Liver (tissue), 3 donors: Measurements from ENCODE around the gene TCEAL1.

Experiments used
- FOXA1 ChIP-seq: IDR thresholded peaks from 2 replicates; pipeline ENCODE4 v1.6.1; 2016; ENCODE audit warnings: antibody characterized with exemption
- GABPA ChIP-seq, 2 donors: IDR thresholded peaks in 1 of 2; conservative IDR thresholded peaks in 1 of 2; 2 replicates each; pipeline ENCODE4 v1.6.1; 2016; ENCODE audit warnings: antibody characterized with exemption in 2 of 2, mild to moderate bottlenecking in 1 of 2, moderate library complexity in 1 of 2
- HNF4A ChIP-seq, 2 donors: conservative IDR thresholded peaks; 2 replicates each; pipeline ENCODE4 v1.6.1; 2016; ENCODE audit warnings: antibody characterized with exemption in 2 of 2, mild to moderate bottlenecking in 2 of 2
- JUND ChIP-seq, 2 donors: IDR thresholded peaks; 2 replicates each; pipeline ENCODE4 v1.6.1; 2016; ENCODE audit warnings: antibody characterized with exemption in 2 of 2
- RAD21 ChIP-seq, 2 donors: IDR thresholded peaks; 2 replicates each; pipeline ENCODE4 v1.6.1; 2016; ENCODE audit warnings: antibody characterized with exemption in 2 of 2, mild to moderate bottlenecking in 2 of 2
- RXRA ChIP-seq, 2 donors: IDR thresholded peaks; 2 replicates each; pipeline ENCODE4 v1.6.1; 2017 to 2018; ENCODE audit warnings: antibody characterized with exemption in 2 of 2, mild to moderate bottlenecking in 1 of 2
- SP1 ChIP-seq: IDR thresholded peaks from 2 replicates; pipeline ENCODE4 v1.6.1; 2018; ENCODE audit warnings: antibody characterized with exemption, mild to moderate bottlenecking
- TAF1 ChIP-seq: conservative IDR thresholded peaks from 2 replicates; pipeline ENCODE4 v1.6.1; 2016; ENCODE audit warnings: antibody characterized with exemption, mild to moderate bottlenecking
- YY1 ChIP-seq: IDR thresholded peaks from 2 replicates; pipeline ENCODE4 v1.6.1; 2016; ENCODE audit warnings: antibody characterized with exemption, mild to moderate bottlenecking
- TF ChIP-seq, protein P1 (sequence below): fragments of 150-350 bp; IDR thresholded peaks from 2 replicates; pipeline ENCODE4 v1.5.1; 2017; ENCODE audit warnings: improper control_type of control experiment, low read depth, low read length; ENCODE audit not compliant: missing input control
- TF ChIP-seq, protein P2 (sequence below): IDR thresholded peaks from 2 replicates; pipeline ENCODE4 v1.6.1; 2016; ENCODE audit warnings: antibody characterized with exemption
- TF ChIP-seq, protein P3 (sequence below): IDR thresholded peaks from 2 replicates; pipeline ENCODE4 v1.6.1; 2016; ENCODE audit warnings: antibody characterized with exemption
- TF ChIP-seq, protein P4 (sequence below): IDR thresholded peaks from 2 replicates; pipeline ENCODE4 v1.6.1; 2016; ENCODE audit warnings: antibody characterized with exemption, mild to moderate bottlenecking
- donor health status: healthy.
- donor health status: healthy.

DNA sequence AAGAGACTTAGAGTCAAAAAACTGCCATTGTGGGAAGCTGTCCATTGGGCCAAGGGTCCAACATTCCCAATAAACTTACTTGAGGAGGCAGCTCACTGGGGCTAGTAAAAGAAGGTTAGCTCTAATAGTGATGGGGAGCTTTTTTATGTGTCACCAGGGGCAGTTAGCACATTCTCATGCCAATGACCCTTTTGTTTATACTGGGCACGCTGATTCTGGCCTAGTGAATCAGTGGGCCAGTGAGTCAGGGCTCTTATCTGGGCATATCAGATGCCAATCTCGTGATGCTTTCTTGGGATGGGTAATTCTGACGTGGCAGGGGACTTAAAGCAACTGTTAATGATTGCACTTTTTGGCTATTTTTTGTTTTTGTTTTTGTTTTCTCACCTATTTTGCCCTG, 27.8 kb downstream of the TCEAL1 start:
- TF ChIP-seq TAF1 = no peak
- TF ChIP-seq, protein P1, sequence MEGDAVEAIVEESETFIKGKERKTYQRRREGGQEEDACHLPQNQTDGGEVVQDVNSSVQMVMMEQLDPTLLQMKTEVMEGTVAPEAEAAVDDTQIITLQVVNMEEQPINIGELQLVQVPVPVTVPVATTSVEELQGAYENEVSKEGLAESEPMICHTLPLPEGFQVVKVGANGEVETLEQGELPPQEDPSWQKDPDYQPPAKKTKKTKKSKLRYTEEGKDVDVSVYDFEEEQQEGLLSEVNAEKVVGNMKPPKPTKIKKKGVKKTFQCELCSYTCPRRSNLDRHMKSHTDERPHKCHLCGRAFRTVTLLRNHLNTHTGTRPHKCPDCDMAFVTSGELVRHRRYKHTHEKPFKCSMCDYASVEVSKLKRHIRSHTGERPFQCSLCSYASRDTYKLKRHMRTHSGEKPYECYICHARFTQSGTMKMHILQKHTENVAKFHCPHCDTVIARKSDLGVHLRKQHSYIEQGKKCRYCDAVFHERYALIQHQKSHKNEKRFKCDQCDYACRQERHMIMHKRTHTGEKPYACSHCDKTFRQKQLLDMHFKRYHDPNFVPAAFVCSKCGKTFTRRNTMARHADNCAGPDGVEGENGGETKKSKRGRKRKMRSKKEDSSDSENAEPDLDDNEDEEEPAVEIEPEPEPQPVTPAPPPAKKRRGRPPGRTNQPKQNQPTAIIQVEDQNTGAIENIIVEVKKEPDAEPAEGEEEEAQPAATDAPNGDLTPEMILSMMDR = no peak
- no peak for TF ChIP-seq RXRA (IDR thresholded peaks at IDR 0.05)
- TF ChIP-seq FOXA1 = no peak
- no peak for TF ChIP-seq RAD21 (IDR thresholded peaks at IDR 0.05)
- no peak for TF ChIP-seq YY1
- no peak for TF ChIP-seq SP1
- TF ChIP-seq, protein P2, sequence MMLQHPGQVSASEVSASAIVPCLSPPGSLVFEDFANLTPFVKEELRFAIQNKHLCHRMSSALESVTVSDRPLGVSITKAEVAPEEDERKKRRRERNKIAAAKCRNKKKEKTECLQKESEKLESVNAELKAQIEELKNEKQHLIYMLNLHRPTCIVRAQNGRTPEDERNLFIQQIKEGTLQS = no peak
- TF ChIP-seq HNF4A (conservative IDR thresholded peaks at IDR 0.05) = no peak
- no peak for TF ChIP-seq GABPA (IDR thresholded peaks at IDR 0.05 in 1 of 2, conservative IDR thresholded peaks at IDR 0.05 in 1 of 2)
- TF ChIP-seq, protein P3, sequence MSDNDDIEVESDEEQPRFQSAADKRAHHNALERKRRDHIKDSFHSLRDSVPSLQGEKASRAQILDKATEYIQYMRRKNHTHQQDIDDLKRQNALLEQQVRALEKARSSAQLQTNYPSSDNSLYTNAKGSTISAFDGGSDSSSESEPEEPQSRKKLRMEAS = no peak
- TF ChIP-seq JUND (IDR thresholded peaks at IDR 0.05) = no peak
- TF ChIP-seq, protein P4, sequence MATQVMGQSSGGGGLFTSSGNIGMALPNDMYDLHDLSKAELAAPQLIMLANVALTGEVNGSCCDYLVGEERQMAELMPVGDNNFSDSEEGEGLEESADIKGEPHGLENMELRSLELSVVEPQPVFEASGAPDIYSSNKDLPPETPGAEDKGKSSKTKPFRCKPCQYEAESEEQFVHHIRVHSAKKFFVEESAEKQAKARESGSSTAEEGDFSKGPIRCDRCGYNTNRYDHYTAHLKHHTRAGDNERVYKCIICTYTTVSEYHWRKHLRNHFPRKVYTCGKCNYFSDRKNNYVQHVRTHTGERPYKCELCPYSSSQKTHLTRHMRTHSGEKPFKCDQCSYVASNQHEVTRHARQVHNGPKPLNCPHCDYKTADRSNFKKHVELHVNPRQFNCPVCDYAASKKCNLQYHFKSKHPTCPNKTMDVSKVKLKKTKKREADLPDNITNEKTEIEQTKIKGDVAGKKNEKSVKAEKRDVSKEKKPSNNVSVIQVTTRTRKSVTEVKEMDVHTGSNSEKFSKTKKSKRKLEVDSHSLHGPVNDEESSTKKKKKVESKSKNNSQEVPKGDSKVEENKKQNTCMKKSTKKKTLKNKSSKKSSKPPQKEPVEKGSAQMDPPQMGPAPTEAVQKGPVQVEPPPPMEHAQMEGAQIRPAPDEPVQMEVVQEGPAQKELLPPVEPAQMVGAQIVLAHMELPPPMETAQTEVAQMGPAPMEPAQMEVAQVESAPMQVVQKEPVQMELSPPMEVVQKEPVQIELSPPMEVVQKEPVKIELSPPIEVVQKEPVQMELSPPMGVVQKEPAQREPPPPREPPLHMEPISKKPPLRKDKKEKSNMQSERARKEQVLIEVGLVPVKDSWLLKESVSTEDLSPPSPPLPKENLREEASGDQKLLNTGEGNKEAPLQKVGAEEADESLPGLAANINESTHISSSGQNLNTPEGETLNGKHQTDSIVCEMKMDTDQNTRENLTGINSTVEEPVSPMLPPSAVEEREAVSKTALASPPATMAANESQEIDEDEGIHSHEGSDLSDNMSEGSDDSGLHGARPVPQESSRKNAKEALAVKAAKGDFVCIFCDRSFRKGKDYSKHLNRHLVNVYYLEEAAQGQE = no peak
